Heart left ventricle (tissue), 13 donors: ENCODE measurements around the gene RDH11.

Source experiments
- CTCF ChIP-seq, 12 donors: fragments of 200-600 bp; sonication (generic) in 4 of 12; IDR thresholded peaks; one replicate each; pipeline versions ENCODE4 v1.5.0 to v1.8.0; 2018 to 2022; ENCODE audit warnings: antibody characterized with exemption in 12 of 12, mild to moderate bottlenecking in 5 of 12
- POLR2A ChIP-seq, 2 donors: fragments of 450-650 bp; IDR thresholded peaks; one replicate each; pipeline ENCODE4 v1.6.1; 2017; ENCODE audit warnings: antibody characterized with exemption in 2 of 2, mild to moderate bottlenecking in 2 of 2, moderate library complexity in 2 of 2
- donor health status: ischemic (EF 13 %, LVEDD 7.1; RV severe dilation, severe dysfunction).
- donor health status: DM: no; HTN: yes; CAD: no.
- donor health status: DM: no; HTN: no; CAD: no.
- donor health status: ischemic (EF 25% LVEDD 6.9; RV normal size, moderate dysfunction).
- donor health status: ischemic (EF 25% LVEDD 5.7; RV mildly dilated, moderate dysfunction).
- donor health status: ischemic (EF 35%, LVEDD 5.7; RV mildly dilated, moderate dysfunction).
- donor health status: nonischemic (EF 11% LVEDD 7.7; RV severe dilation, severe dysfunction).
- donor health status: DM: yes; HTN: yes; CAD: no.
- donor health status: PGD.
- donor health status: ischemic (EF 29% LVEDD 5.4; RV normal size, mild dysfunction).
- donor health status: nonischemic (EF 23%, LVEDD 6.1; RV moderate dilation, normal function).

- TF ChIP-seq CTCF (IDR thresholded peaks at IDR 0.05), result no peak
- TF ChIP-seq POLR2A (IDR thresholded peaks at IDR 0.05), result no peak
Measured at GRCh38 chr14:67698179-67698578, 2.6 kb upstream of the RDH11 start.
